ENCODE data around the gene CMPK1. TPM values are rescaled to one million over a fixed set of nuclear protein-coding genes. Genes with fewer than 3 reads are reported as not detected.
A peak's percentile ranks its signal among the peaks of the same experiment; 100 is the strongest.

Gene CMPK1
- total and polyA plus RNA-seq, 5 experiments from 2014 or later, result 115 to 189 (median 142) TPM

DNA sequence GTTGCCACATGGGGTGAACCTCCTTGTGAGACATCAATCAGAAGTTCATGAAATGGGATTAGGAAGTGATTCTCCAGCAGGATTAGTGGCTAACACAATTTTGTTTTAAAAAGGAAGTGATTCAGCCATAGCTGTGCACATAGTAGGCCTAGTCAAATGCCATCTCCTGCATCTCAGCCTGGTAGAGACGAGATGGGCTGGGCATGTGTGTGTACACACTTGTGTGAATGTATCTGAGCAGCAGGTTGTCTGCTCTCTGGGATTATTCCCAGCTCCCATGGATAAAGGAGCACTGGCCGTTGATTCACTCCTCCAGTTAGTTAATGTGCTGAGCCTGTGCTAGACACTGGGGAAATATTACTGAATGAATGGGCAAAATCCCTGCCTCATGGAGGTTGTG is 84.5 kb downstream of the CMPK1 start:
- H3K36me3 Mint-ChIP-seq, result peaks cover 0 to 3% (median 3%) of the 10 kb centered on the region in 3 donors
- H3K27ac Mint-ChIP-seq, result no peak overlapping the region
- H3K4me3 Mint-ChIP-seq, result peak overlapping the region in 3 of 10 donors; percentile 48 to 52 (median 52)
- DNase-seq (no peak), ATAC-seq (no peak)
- H3K9me3 Mint-ChIP-seq, result no peaks in the 10 kb centered on the region
- H3K27me3 Mint-ChIP-seq, result peaks cover 35 to 80% (median 53%) of the 10 kb centered on the region in 5 donors
- POLR2A ChIA-PET, result no interaction called here
- H3K4me1 Mint-ChIP-seq, result peaks cover 0 to 9% (median 4%) of the 10 kb centered on the region in 4 donors

DNA sequence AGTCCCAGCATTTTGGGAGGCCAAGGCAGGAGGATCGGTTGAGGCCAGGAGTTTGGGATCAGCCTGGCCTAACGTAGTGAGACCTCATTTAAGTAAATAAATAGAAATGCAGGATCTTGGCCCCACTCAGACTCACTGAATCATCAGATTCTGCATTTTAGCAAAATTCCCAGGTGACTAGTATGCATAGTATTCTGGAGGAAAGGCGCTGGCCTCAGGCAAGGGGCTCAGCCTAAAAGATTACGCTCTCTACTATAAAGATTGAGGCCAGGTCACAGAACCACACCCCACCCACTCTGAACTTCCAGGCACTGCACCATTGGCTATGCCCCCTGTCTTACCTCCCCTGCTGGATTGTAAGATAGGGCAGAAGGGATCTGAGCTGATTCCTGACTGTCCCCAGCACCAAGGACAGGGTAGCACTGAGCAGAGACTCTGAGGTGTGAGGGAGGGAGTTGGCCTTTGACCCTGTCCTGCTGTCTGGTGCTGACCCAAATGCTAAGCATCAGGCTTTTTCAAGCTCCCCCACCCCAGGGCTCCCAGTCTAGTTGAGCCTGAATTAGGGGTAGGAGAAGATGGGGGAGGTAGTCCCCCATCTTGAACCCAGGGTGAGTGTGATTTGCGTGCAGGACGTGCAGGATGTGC is 85.2 kb downstream of the CMPK1 start:
- Mint-ChIP-seq H3K27me3 (peaks cover 35 to 77% (median 54%) of the 10 kb centered on the region in 5 donors), H3K4me3 (no peak overlapping the region), H3K4me1 (peaks cover 0 to 9% (median 4%) of the 10 kb centered on the region in 4 donors), H3K36me3 (peaks cover 0 to 3% (median 3%) of the 10 kb centered on the region in 3 donors), H3K27ac (no peak overlapping the region), H3K9me3 (no peaks in the 10 kb centered on the region)
- DNase-seq (no peak), ATAC-seq (no peak)
- POLR2A ChIA-PET, result no interaction called here

DNA sequence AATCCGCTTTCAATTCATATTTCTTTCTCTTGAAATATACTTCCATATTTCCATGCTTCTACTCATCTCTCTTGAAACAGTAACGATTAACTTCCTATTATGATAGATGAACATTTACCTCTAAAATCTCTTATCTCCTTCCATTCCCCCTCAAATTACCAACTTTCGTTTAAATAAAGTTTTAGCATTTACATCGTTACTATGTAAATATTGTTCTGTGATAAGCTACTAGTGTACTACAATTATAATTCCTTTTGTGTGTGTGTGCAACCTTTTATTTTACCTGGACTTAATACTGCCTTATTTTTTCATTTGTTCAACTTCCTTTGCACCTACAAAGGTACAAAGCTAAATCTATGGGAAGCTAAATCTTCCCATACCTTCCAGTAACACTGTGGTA is 87.0 kb downstream of the CMPK1 start:
- H3K4me1 Mint-ChIP-seq, result peaks cover 0 to 7% (median 3%) of the 10 kb centered on the region in 4 donors
- H3K27me3 Mint-ChIP-seq, result peaks cover 31 to 77% (median 46%) of the 10 kb centered on the region in 5 donors
- H3K27ac Mint-ChIP-seq, result no peak overlapping the region
- H3K36me3 Mint-ChIP-seq, result peaks cover 0 to 3% (median 0%) of the 10 kb centered on the region in 3 donors
- ATAC-seq (no peak), DNase-seq (no peak)
- POLR2A ChIA-PET, result no interaction called here
- H3K9me3 Mint-ChIP-seq, result no peaks in the 10 kb centered on the region
- no peak overlapping the region for H3K4me3 Mint-ChIP-seq

DNA sequence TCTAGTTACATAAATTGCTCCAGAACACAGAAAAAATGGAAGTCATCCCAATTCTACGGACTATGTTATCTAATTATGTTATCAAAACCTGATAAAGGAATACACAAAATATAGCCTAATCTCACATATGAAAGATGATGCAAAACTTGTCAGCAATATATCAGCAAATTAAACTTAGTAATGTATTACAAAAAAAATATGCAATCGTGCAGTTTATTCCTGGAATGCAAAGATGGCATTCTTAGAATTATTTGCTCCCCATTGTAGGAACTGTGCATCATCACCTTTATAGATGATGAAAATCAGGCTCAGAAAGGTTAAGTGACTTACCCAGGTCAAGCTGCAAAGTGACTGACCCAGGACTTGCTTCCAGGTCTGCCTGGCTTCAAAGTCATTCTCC is 90.3 kb downstream of the CMPK1 start:
- Mint-ChIP-seq H3K27ac (peak overlapping the region in 1 of 10 donors; percentile 9), H3K9me3 (no peaks in the 10 kb centered on the region), H3K4me3 (no peak overlapping the region), H3K27me3 (peaks cover 23 to 71% (median 36%) of the 10 kb centered on the region in 5 donors), H3K36me3 (peaks cover 0 to 3% (median 3%) of the 10 kb centered on the region in 3 donors), H3K4me1 (peaks cover 0 to 3% (median 0%) of the 10 kb centered on the region in 4 donors)
- no peak for ATAC-seq
- no peak for DNase-seq
- POLR2A ChIA-PET, result no interaction called here

GRCh38 chr1:47424336-47424982 is 90.9 kb downstream of the CMPK1 start:
- H3K27ac Mint-ChIP-seq, result no peak overlapping the region
- H3K4me1 Mint-ChIP-seq, result peaks cover 0 to 3% (median 0%) of the 10 kb centered on the region in 4 donors
- no peaks in the 10 kb centered on the region for H3K9me3 Mint-ChIP-seq
- DNase-seq (no peak), ATAC-seq (no peak)
- H3K36me3 Mint-ChIP-seq, result peaks cover 0 to 5% (median 3%) of the 10 kb centered on the region in 3 donors
- no peak overlapping the region for H3K4me3 Mint-ChIP-seq
- POLR2A ChIA-PET, result no interaction called here
- peaks cover 24 to 71% (median 33%) of the 10 kb centered on the region in 5 donors for H3K27me3 Mint-ChIP-seq

Other genes with a start within 250 kb of the CMPK1 start
- gene CYP4A22, start 196.3 kb upstream of the CMPK1 start, total RNA-seq, result not detected
- gene CYP4A22, start 196.3 kb upstream of the CMPK1 start, polyA plus RNA-seq, result not detected
- not detected for gene PDZK1IP1, start 143.8 kb upstream of the CMPK1 start, total RNA-seq
- gene PDZK1IP1, start 143.8 kb upstream of the CMPK1 start, polyA plus RNA-seq, result not detected
- not detected for gene TAL1, start 101.6 kb upstream of the CMPK1 start, total RNA-seq
- gene TAL1, start 101.6 kb upstream of the CMPK1 start, polyA plus RNA-seq, result not detected
- 1 to 10 TPM in 1 of 2 experiments, under 1 TPM in 1; 0.85 to 1.3 TPM for gene STIL, start 19.6 kb upstream of the CMPK1 start, total RNA-seq
- gene STIL, start 19.6 kb upstream of the CMPK1 start, polyA plus RNA-seq, result 1 to 10 TPM in 1 of 3 donors, under 1 TPM in 2; 0.59 to 1.2 (median 0.63) TPM
- gene FOXE3, start 82.5 kb downstream of the CMPK1 start, total RNA-seq, result not detected
- gene FOXE3, start 82.5 kb downstream of the CMPK1 start, polyA plus RNA-seq, result not detected
- gene FOXD2, start 104.3 kb downstream of the CMPK1 start, total RNA-seq, result under 1 TPM; 0.27 to 0.36 TPM
- gene FOXD2, start 104.3 kb downstream of the CMPK1 start, polyA plus RNA-seq, result under 1 TPM in 2 of 3 donors, not detected in 1; 0.05 to 0.32 TPM

Data from naive thymus-derived CD8-positive, alpha-beta T cell (primary cell).